ENCODE results near the gene OGFOD2.

Gene OGFOD2

GRCh38 chr12:122963941-122964265, 11.1 kb upstream of the OGFOD2 start:
- Histone ChIP-seq H3K4me3 (ENCODE audit: insufficient read depth, low read depth, low read length) (no peak overlapping the region), H3K27me3 (ENCODE audit: control insufficient read depth, insufficient read depth, low read length, poor library complexity, severe bottlenecking) (no peaks in the 10 kb centered on the region), H3K27ac (ENCODE audit: insufficient read depth, low read depth, low read length, poor library complexity, severe bottlenecking) (no peak overlapping the region), H3K36me3 (ENCODE audit: control insufficient read depth, insufficient read depth, low read length) (peaks cover 6% of the 10 kb centered on the region), H3K9me3 (ENCODE audit: control insufficient read depth, low read length) (no peaks in the 10 kb centered on the region), H3K4me1 (ENCODE audit: control insufficient read depth, insufficient read depth, low read length) (peaks cover 22% of the 10 kb centered on the region)
- WGBS, 2 experiments, result 91 to 92% methylated on average over 8 of the region's 8 CpGs

- Histone ChIP-seq H3K27ac (ENCODE audit: insufficient read depth, low read depth, low read length, poor library complexity, severe bottlenecking) (no peak overlapping the region), H3K9me3 (ENCODE audit: control insufficient read depth, low read length) (no peaks in the 10 kb centered on the region), H3K4me1 (ENCODE audit: control insufficient read depth, insufficient read depth, low read length) (peaks cover 22% of the 10 kb centered on the region), H3K36me3 (ENCODE audit: control insufficient read depth, insufficient read depth, low read length) (peaks cover 3% of the 10 kb centered on the region), H3K27me3 (ENCODE audit: control insufficient read depth, insufficient read depth, low read length, poor library complexity, severe bottlenecking) (no peaks in the 10 kb centered on the region), H3K4me3 (ENCODE audit: insufficient read depth, low read depth, low read length) (no peak overlapping the region)
- WGBS, 2 experiments, result 83 to 85% methylated on average over 19 of the region's 19 CpGs
Observed at GRCh38 chr12:122964439-122965257, 10.4 kb upstream of the OGFOD2 start.

- peak overlapping the region; percentile 59 for H3K4me3 ChIP-seq (ENCODE audit: insufficient read depth, low read depth, low read length)
Observed at GRCh38 chr12:122965321-122965751, 9.7 kb upstream of the OGFOD2 start.

GRCh38 chr12:122965851-122966742, 8.9 kb upstream of the OGFOD2 start, which contains the start of gene ABCB9:
Gene ABCB9, minus strand, starts transcription at chr12:122966463. Its CDS starts 6,228 bp downstream, at chr12:122960235.
- Histone ChIP-seq H3K27ac (ENCODE audit: insufficient read depth, low read depth, low read length, poor library complexity, severe bottlenecking) (no peak within 1 kb of the TSS), H3K27me3 (ENCODE audit: control insufficient read depth, insufficient read depth, low read length, poor library complexity, severe bottlenecking) (no peaks in the 10 kb centered on the region), H3K36me3 (ENCODE audit: control insufficient read depth, insufficient read depth, low read length) (no peaks in the 10 kb centered on the region), H3K9me3 (ENCODE audit: control insufficient read depth, low read length) (no peaks in the 10 kb centered on the region), H3K4me1 (ENCODE audit: control insufficient read depth, insufficient read depth, low read length) (peaks cover 22% of the 10 kb centered on the region), H3K4me3 (ENCODE audit: insufficient read depth, low read depth, low read length) (peak within 1 kb of the TSS; percentile 59)
- 1% methylated on average over 55 of the region's 55 CpGs for WGBS, 2 experiments

More at GRCh38 chr12:122965321-122965751, 9.7 kb upstream of the OGFOD2 start:
- 15 to 21% methylated on average over 12 of the region's 12 CpGs for WGBS, 2 experiments
- H3K4me1 ChIP-seq (ENCODE audit: control insufficient read depth, insufficient read depth, low read length), result peaks cover 22% of the 10 kb centered on the region
- no peaks in the 10 kb centered on the region for H3K9me3 ChIP-seq (ENCODE audit: control insufficient read depth, low read length)
- H3K36me3 ChIP-seq (ENCODE audit: control insufficient read depth, insufficient read depth, low read length), result no peaks in the 10 kb centered on the region
- no peak overlapping the region for H3K27ac ChIP-seq (ENCODE audit: insufficient read depth, low read depth, low read length, poor library complexity, severe bottlenecking)
- no peaks in the 10 kb centered on the region for H3K27me3 ChIP-seq (ENCODE audit: control insufficient read depth, insufficient read depth, low read length, poor library complexity, severe bottlenecking)

- WGBS, 2 experiments, result 74 to 75% methylated on average over 15 of the region's 15 CpGs
- H3K9me3 ChIP-seq (ENCODE audit: control insufficient read depth, low read length), result no peaks in the 10 kb centered on the region
- H3K27me3 ChIP-seq (ENCODE audit: control insufficient read depth, insufficient read depth, low read length, poor library complexity, severe bottlenecking), result no peaks in the 10 kb centered on the region
- no peak overlapping the region for H3K4me3 ChIP-seq (ENCODE audit: insufficient read depth, low read depth, low read length)
- H3K27ac ChIP-seq (ENCODE audit: insufficient read depth, low read depth, low read length, poor library complexity, severe bottlenecking), result no peak overlapping the region
- H3K36me3 ChIP-seq (ENCODE audit: control insufficient read depth, insufficient read depth, low read length), result no peaks in the 10 kb centered on the region
- peaks cover 22% of the 10 kb centered on the region for H3K4me1 ChIP-seq (ENCODE audit: control insufficient read depth, insufficient read depth, low read length)
Observed at GRCh38 chr12:122966743-122967550, 8.1 kb upstream of the OGFOD2 start.

- 95 to 96% methylated on average over 2 of the region's 2 CpGs for WGBS, 2 experiments
- Histone ChIP-seq H3K27me3 (ENCODE audit: control insufficient read depth, insufficient read depth, low read length, poor library complexity, severe bottlenecking) (no peaks in the 10 kb centered on the region), H3K36me3 (ENCODE audit: control insufficient read depth, insufficient read depth, low read length) (no peaks in the 10 kb centered on the region), H3K4me1 (ENCODE audit: control insufficient read depth, insufficient read depth, low read length) (peaks cover 22% of the 10 kb centered on the region), H3K9me3 (ENCODE audit: control insufficient read depth, low read length) (no peaks in the 10 kb centered on the region), H3K4me3 (ENCODE audit: insufficient read depth, low read depth, low read length) (no peak overlapping the region), H3K27ac (ENCODE audit: insufficient read depth, low read depth, low read length, poor library complexity, severe bottlenecking) (no peak overlapping the region)
Observed at GRCh38 chr12:122968104-122968503, 6.9 kb upstream of the OGFOD2 start.

- H3K9me3 ChIP-seq (ENCODE audit: control insufficient read depth, low read length), result no peaks in the 10 kb centered on the region
- no peaks in the 10 kb centered on the region for H3K36me3 ChIP-seq (ENCODE audit: control insufficient read depth, insufficient read depth, low read length)
- H3K27me3 ChIP-seq (ENCODE audit: control insufficient read depth, insufficient read depth, low read length, poor library complexity, severe bottlenecking), result no peaks in the 10 kb centered on the region
- H3K4me1 ChIP-seq (ENCODE audit: control insufficient read depth, insufficient read depth, low read length), result peaks cover 13% of the 10 kb centered on the region
- H3K27ac ChIP-seq (ENCODE audit: insufficient read depth, low read depth, low read length, poor library complexity, severe bottlenecking), result no peak overlapping the region
- no peak overlapping the region for H3K4me3 ChIP-seq (ENCODE audit: insufficient read depth, low read depth, low read length)
- WGBS, 2 experiments, result 82 to 84% methylated on average over 4 of the region's 4 CpGs
Observed at GRCh38 chr12:122969676-122970075, 5.4 kb upstream of the OGFOD2 start.

- Histone ChIP-seq H3K36me3 (ENCODE audit: control insufficient read depth, insufficient read depth, low read length) (no peaks in the 10 kb centered on the region), H3K27ac (ENCODE audit: insufficient read depth, low read depth, low read length, poor library complexity, severe bottlenecking) (peak overlapping the region; percentile 94), H3K4me1 (ENCODE audit: control insufficient read depth, insufficient read depth, low read length) (peaks cover 6% of the 10 kb centered on the region), H3K27me3 (ENCODE audit: control insufficient read depth, insufficient read depth, low read length, poor library complexity, severe bottlenecking) (no peaks in the 10 kb centered on the region), H3K4me3 (ENCODE audit: insufficient read depth, low read depth, low read length) (peak overlapping the region; percentile 99), H3K9me3 (ENCODE audit: control insufficient read depth, low read length) (no peaks in the 10 kb centered on the region)
- 0 to 1% methylated on average over 32 of the region's 32 CpGs for WGBS, 2 experiments
Observed at GRCh38 chr12:122974274-122974891, 661 bp upstream of the OGFOD2 start.

- Histone ChIP-seq H3K4me1 (ENCODE audit: control insufficient read depth, insufficient read depth, low read length) (peaks cover 13% of the 10 kb centered on the region), H3K36me3 (ENCODE audit: control insufficient read depth, insufficient read depth, low read length) (no peaks in the 10 kb centered on the region), H3K9me3 (ENCODE audit: control insufficient read depth, low read length) (no peaks in the 10 kb centered on the region), H3K27me3 (ENCODE audit: control insufficient read depth, insufficient read depth, low read length, poor library complexity, severe bottlenecking) (no peaks in the 10 kb centered on the region), H3K27ac (ENCODE audit: insufficient read depth, low read depth, low read length, poor library complexity, severe bottlenecking) (no peak overlapping the region), H3K4me3 (ENCODE audit: insufficient read depth, low read depth, low read length) (peak overlapping the region; percentile 99)
- 27 to 29% methylated on average over 8 of the region's 8 CpGs for WGBS, 2 experiments
Observed at GRCh38 chr12:122975790-122976647, 975 bp downstream of the OGFOD2 start.
